BLaER1 (cell line): ENCODE results near the gene TBX19.
"Not testable (repeated sequence)": the region's sequence is repeated elsewhere in the genome, so short reads cannot be mapped to it uniquely, and the experiment has no call there.

Experiments used
- H3K27ac ChIP-seq: shearing (Covaris generic); formaldehyde crosslinking; 2 replicates; pipeline ENCODE4 v1.8.1; 2022
- H3K27me3 ChIP-seq: shearing (Covaris generic); formaldehyde crosslinking; 2 replicates; pipeline ENCODE4 v1.8.1; 2022
- H3K36me3 ChIP-seq: shearing (Covaris generic); formaldehyde crosslinking; 2 replicates; pipeline ENCODE4 v1.8.1; 2022
- H3K4me1 ChIP-seq: shearing (Covaris generic); formaldehyde crosslinking; 2 replicates; pipeline ENCODE4 v1.8.1; 2022
- H3K4me2 ChIP-seq: shearing (Covaris generic); formaldehyde crosslinking; 2 replicates; pipeline ENCODE4 v1.8.1; 2022
- H3K4me3 ChIP-seq: shearing (Covaris generic); formaldehyde crosslinking; 2 replicates; pipeline ENCODE4 v1.8.1; 2022
- H3K9ac ChIP-seq: shearing (Covaris generic); formaldehyde crosslinking; 2 replicates; pipeline ENCODE4 v1.8.1; 2022
- H3K9me3 ChIP-seq: shearing (Covaris generic); formaldehyde crosslinking; 2 replicates; pipeline ENCODE4 v1.8.1; 2022
- H4K20me1 ChIP-seq: shearing (Covaris generic); formaldehyde crosslinking; 2 replicates; pipeline ENCODE4 v1.8.1; 2022
- Cebpa-rat ChIP-seq: shearing (Covaris generic); IDR thresholded peaks from 2 replicates; pipeline ENCODE4 v1.8.1; 2022

The TBX19 gene

GRCh38 chr1:168347630-168348029 is 67.0 kb downstream of the TBX19 start:
- Histone ChIP-seq H3K27ac (no peak overlapping the region), H3K9ac (no peak overlapping the region), H3K4me2 (peak overlapping the region; percentile 72), H3K27me3 (no peaks in the 10 kb centered on the region), H3K36me3 (no peaks in the 10 kb centered on the region), H3K4me1 (no peaks in the 10 kb centered on the region), H4K20me1 (no peaks in the 10 kb centered on the region), H3K4me3 (no peak overlapping the region), H3K9me3 (no peaks in the 10 kb centered on the region)
- TF ChIP-seq Cebpa-rat: no peak

GRCh38 chr1:168348146-168348709 is 67.6 kb downstream of the TBX19 start:
- peak overlapping the region; percentile 72 for H3K4me2 ChIP-seq
- peak overlapping the region; percentile 58 for H3K4me3 ChIP-seq
- peak overlapping the region; percentile 39; the same call in 1 of the 2 replicates for H3K9ac ChIP-seq
- no peaks in the 10 kb centered on the region for H3K27me3 ChIP-seq
- H3K9me3 ChIP-seq: no peaks in the 10 kb centered on the region
- H3K36me3 ChIP-seq: no peaks in the 10 kb centered on the region
- no peaks in the 10 kb centered on the region for H4K20me1 ChIP-seq
- H3K4me1 ChIP-seq: no peaks in the 10 kb centered on the region
- TF ChIP-seq Cebpa-rat: no peak
- peak overlapping the region; percentile 67 for H3K27ac ChIP-seq

GRCh38 chr1:168354335-168355269 is 73.9 kb downstream of the TBX19 start:
- H3K4me1 ChIP-seq, H4K20me1 ChIP-seq, H3K4me3 ChIP-seq, H3K36me3 ChIP-seq, H3K4me2 ChIP-seq, H3K27me3 ChIP-seq, H3K9me3 ChIP-seq, H3K9ac ChIP-seq, H3K27ac ChIP-seq: not testable (repeated sequence)

- Histone ChIP-seq H3K9ac (no peak overlapping the region), H3K4me2 (no peak overlapping the region)
Measured at GRCh38 chr1:168360151-168361021, 79.7 kb downstream of the TBX19 start.

GRCh38 chr1:168361252-168361651 is 80.6 kb downstream of the TBX19 start:
- Histone ChIP-seq H3K4me2 (no peak overlapping the region), H3K9me3 (no peaks in the 10 kb centered on the region), H3K27me3 (no peaks in the 10 kb centered on the region), H4K20me1 (no peaks in the 10 kb centered on the region), H3K9ac (no peak overlapping the region), H3K4me3 (no peak overlapping the region), H3K4me1 (no peaks in the 10 kb centered on the region), H3K27ac (no peak overlapping the region), H3K36me3 (no peaks in the 10 kb centered on the region)
- no peak for TF ChIP-seq Cebpa-rat

More at GRCh38 chr1:168360151-168361021, 79.7 kb downstream of the TBX19 start:
- no peak for TF ChIP-seq Cebpa-rat
- no peaks in the 10 kb centered on the region for H3K4me1 ChIP-seq
- no peaks in the 10 kb centered on the region for H3K27me3 ChIP-seq
- no peak overlapping the region for H3K27ac ChIP-seq
- H4K20me1 ChIP-seq: no peaks in the 10 kb centered on the region
- H3K9me3 ChIP-seq: no peaks in the 10 kb centered on the region
- no peak overlapping the region for H3K4me3 ChIP-seq
- H3K36me3 ChIP-seq: no peaks in the 10 kb centered on the region

GRCh38 chr1:168362991-168363390 is 82.3 kb downstream of the TBX19 start:
- H3K4me1 ChIP-seq: no peaks in the 10 kb centered on the region
- no peak overlapping the region for H3K4me2 ChIP-seq
- H3K27ac ChIP-seq: no peak overlapping the region
- H3K9ac ChIP-seq: no peak overlapping the region
- H3K4me3 ChIP-seq: no peak overlapping the region
- H3K27me3 ChIP-seq: no peaks in the 10 kb centered on the region
- no peaks in the 10 kb centered on the region for H4K20me1 ChIP-seq
- H3K9me3 ChIP-seq: no peaks in the 10 kb centered on the region
- no peak for TF ChIP-seq Cebpa-rat
- no peaks in the 10 kb centered on the region for H3K36me3 ChIP-seq
